ENCODE data around the gene WDR72.

DNA sequence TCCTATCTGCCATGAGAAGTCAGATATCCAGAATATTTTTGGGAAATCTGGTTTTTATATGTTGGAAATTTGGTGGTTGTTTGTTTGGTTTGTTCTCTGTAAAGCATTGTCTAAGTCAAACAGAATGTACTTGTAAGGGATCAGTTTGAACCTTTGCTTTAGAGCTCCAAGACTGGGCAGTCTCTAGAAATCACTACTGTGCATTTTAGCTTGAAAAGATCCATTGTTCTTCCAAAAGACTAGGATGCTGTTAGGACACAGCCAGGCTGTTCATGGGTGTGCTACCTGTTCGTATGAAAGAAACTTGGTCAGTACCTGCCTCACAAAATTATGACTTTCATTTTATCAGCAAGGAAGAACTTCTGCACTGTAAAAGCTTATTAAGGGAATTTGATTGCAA, 182.6 kb downstream of the WDR72 start:
- TF ChIP-seq, protein P1, sequence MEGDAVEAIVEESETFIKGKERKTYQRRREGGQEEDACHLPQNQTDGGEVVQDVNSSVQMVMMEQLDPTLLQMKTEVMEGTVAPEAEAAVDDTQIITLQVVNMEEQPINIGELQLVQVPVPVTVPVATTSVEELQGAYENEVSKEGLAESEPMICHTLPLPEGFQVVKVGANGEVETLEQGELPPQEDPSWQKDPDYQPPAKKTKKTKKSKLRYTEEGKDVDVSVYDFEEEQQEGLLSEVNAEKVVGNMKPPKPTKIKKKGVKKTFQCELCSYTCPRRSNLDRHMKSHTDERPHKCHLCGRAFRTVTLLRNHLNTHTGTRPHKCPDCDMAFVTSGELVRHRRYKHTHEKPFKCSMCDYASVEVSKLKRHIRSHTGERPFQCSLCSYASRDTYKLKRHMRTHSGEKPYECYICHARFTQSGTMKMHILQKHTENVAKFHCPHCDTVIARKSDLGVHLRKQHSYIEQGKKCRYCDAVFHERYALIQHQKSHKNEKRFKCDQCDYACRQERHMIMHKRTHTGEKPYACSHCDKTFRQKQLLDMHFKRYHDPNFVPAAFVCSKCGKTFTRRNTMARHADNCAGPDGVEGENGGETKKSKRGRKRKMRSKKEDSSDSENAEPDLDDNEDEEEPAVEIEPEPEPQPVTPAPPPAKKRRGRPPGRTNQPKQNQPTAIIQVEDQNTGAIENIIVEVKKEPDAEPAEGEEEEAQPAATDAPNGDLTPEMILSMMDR (IDR thresholded peaks at IDR 0.05): no peak
- TF ChIP-seq EP300 (IDR thresholded peaks at IDR 0.05) (no peak), POLR2AphosphoS5 (IDR thresholded peaks at IDR 0.05) (no peak)
